Keratinocyte (primary cell): ENCODE data around the gene CLCN5.

Source experiments
- CTCF ChIP-seq, 3 experiments: IDR thresholded peaks in 1 of 3; conservative IDR thresholded peaks in 1 of 3; optimal IDR thresholded peaks in 1 of 3; 2 replicates in 2 of 3; 3 replicates in 1 of 3; pipeline versions ENCODE3 to v1.5.1; 2011; ENCODE audit warnings: low read length in 3 of 3, mild to moderate bottlenecking in 3 of 3, moderate library complexity in 2 of 3, control low read depth in 1 of 3, inconsistent platforms in 1 of 3; ENCODE audit not compliant: insufficient read depth in 2 of 3; ENCODE audit errors: extremely low read depth in 1 of 3
- EZH2 ChIP-seq: IDR thresholded peaks from one replicate; pipeline ENCODE4 v1.6.1; 2012; ENCODE audit warnings: inconsistent platforms, mild to moderate bottlenecking, low read length, moderate library complexity

- TF ChIP-seq CTCF (optimal IDR thresholded peaks at IDR 0.05 in 1 of 3, IDR thresholded peaks at IDR 0.05 in 1 of 3, conservative IDR thresholded peaks at IDR 0.05 in 1 of 3; ENCODE audit: extremely low read depth in 1 of 3, insufficient read depth in 2 of 3, low read length in 3 of 3) (no peak), EZH2 (no peak)
These were observed 149.1 kb downstream of the CLCN5 start for GRCh38 chrX:50071494-50071893.
